GM23248 (cell line): ENCODE results near the gene GASK1A.

Experiments used
- EZH2 ChIP-seq: fragments of 200-600 bp; sonication (generic); IDR thresholded peaks from 2 replicates; pipeline ENCODE4 v1.6.1; 2018; ENCODE audit warnings: antibody characterized with exemption, mild to moderate bottlenecking; ENCODE audit not compliant: insufficient read depth, poor library complexity, severe bottlenecking
- EZH2phosphoT487 ChIP-seq: fragments of 200-600 bp; sonication (generic); IDR thresholded peaks from 2 replicates; pipeline ENCODE4 v1.6.1; 2018; ENCODE audit warnings: antibody characterized with exemption, moderate library complexity, mild to moderate bottlenecking, low read depth; ENCODE audit not compliant: insufficient read depth

DNA sequence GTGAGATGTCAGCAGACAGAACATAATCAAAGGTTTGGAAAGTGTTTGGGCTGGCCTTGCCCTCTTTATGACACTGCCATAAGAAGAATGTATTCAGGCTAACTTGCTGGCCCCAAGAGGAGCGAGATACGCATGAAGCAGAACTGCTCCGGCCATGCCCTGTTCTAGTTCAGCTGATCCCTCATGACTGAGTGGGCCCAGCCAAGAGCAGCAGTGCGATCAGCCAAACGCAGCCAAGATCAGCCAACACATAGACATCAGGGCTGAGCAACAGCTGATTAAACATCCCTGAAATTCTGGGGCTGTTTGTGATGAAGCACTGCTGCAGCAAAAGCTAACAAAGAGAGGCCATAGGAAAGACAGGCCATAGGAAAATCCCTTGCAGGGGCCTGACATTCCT is 102.7 kb downstream of the GASK1A start:
- TF ChIP-seq EZH2 (no peak), EZH2phosphoT487 (no peak)
